Measurements from ENCODE around the gene CCDC92. TPM values are rescaled to one million over a fixed set of nuclear protein-coding genes. Genes with fewer than 3 reads are reported as not detected.

The CCDC92 gene
- polyA plus RNA-seq, 4 donors, result 21.1 to 33.5 (median 29.2) TPM

DNA sequence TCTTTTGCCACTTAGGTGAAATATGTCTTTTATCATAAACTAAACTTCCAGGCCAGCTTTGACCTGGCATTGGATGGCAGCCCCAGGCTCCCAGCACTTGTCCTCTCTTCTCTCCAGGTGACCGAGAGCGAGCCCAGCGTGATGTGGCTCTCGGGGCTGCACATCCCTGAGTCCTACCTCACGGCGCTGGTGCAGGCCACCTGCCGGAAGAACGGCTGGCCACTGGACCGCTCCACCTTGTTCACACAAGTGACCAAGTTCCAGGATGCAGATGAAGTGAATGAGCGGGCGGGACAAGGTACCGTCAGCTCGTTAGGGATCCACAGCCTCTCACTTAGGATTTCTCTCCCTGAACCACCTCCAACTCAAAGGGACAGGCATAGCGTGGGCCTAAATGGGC lies 39.4 kb downstream of the CCDC92 start:
- no peak overlapping the region for H3K27ac ChIP-seq (ENCODE audit: low read depth in 1 of 3, low read length in 2 of 3)
- no peak overlapping the region for H3K4me3 ChIP-seq (ENCODE audit: low read depth in 1 of 3, low read length in 3 of 3)
- DNase-seq (no peak), FAIRE-seq (no peak)
- H3K36me3 ChIP-seq (ENCODE audit: control insufficient read depth in 3 of 3, insufficient read depth in 2 of 3, low read depth in 1 of 3, low read length in 3 of 3), result peaks cover 0 to 28% (median 0%) of the 10 kb centered on the region in 3 donors
- WGBS, 3 donors, result 89 to 90% (median 90%) methylated on average over 14 of the region's 14 CpGs
- no peaks in the 10 kb centered on the region for H3K4me1 ChIP-seq (ENCODE audit: control insufficient read depth in 3 of 3, insufficient read depth in 2 of 3, low read depth in 1 of 3, low read length in 2 of 3)
- H3K9me3 ChIP-seq (ENCODE audit: control insufficient read depth in 2 of 2, insufficient read depth in 1 of 2, low read depth in 1 of 2, low read length in 1 of 2), result no peaks in the 10 kb centered on the region
- H3K27me3 ChIP-seq (ENCODE audit: control insufficient read depth in 3 of 3, insufficient read depth in 3 of 3, low read length in 3 of 3), result no peaks in the 10 kb centered on the region

DNA sequence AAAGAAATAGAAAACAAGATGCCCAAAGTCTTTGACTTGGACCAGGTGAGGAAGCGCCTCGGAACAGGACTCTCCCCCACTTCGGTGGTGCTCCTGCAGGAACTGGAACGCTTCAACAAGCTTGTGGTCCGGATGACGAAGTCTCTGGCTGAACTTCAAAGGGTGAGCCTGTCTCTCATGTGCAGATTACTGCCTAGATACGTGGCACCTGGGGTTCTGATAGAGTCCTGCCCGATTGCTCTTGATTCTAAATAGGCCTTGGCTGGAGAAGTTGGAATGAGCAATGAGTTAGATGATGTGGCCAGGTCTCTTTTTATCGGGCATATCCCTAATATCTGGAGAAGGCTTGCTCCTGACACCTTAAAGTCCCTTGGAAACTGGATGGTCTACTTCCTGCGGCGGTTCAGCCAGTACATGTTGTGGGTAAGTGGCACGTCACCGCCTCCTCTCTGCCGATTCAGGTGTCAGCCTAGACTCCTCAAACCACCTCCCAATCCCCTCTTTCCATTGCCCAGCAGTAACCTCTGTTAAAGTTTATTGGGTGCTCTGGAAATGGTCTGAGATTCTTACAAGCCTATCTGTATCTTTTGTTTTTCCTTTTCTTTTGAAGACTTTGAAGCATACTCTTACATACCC lies 40.8 kb downstream of the CCDC92 start:
- WGBS, 3 donors, result 69 to 85% (median 76%) methylated on average over 14 of the region's 14 CpGs
- H3K4me1 ChIP-seq (ENCODE audit: control insufficient read depth in 3 of 3, insufficient read depth in 2 of 3, low read depth in 1 of 3, low read length in 2 of 3), result no peaks in the 10 kb centered on the region
- H3K27ac ChIP-seq (ENCODE audit: low read depth in 1 of 3, low read length in 2 of 3), result no peak overlapping the region
- peaks cover 0 to 19% (median 0%) of the 10 kb centered on the region in 3 donors for H3K36me3 ChIP-seq (ENCODE audit: control insufficient read depth in 3 of 3, insufficient read depth in 2 of 3, low read depth in 1 of 3, low read length in 3 of 3)
- H3K9me3 ChIP-seq (ENCODE audit: control insufficient read depth in 2 of 2, insufficient read depth in 1 of 2, low read depth in 1 of 2, low read length in 1 of 2), result no peaks in the 10 kb centered on the region
- H3K4me3 ChIP-seq (ENCODE audit: low read depth in 1 of 3, low read length in 3 of 3), result no peak overlapping the region
- DNase-seq (no peak), FAIRE-seq (no peak)
- H3K27me3 ChIP-seq (ENCODE audit: control insufficient read depth in 3 of 3, insufficient read depth in 3 of 3, low read length in 3 of 3), result no peaks in the 10 kb centered on the region

DNA sequence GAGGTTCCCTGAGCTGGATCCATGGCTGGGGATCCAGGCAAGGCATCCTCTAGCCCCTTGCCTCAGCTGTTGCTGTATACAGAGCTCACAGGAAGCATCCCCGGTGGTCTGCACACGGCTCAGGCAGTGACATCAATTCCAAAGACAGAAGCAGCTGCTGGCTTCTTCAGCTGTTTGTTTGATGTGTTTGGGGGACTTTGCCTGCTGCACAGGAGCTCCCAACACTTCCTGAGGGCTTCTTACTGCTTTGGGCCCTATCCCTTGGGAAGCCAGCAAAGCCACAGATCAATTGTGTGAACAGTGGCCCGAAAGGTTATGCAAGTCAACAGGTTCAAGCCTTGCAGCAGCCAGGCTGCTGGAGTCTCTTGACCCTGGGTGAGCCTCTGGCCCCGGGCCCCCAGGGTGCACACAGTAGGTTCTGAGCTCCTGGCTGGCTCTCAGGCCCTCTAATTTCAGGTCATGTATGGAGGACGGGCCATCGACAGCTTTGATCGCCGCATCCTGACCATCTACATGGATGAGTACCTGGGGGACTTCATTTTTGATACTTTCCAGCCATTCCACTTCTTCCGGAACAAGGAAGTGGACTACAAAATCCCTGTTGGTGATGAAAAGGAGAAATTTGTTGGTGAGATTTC lies 42.6 kb downstream of the CCDC92 start:
- peaks cover 0 to 3% (median 0%) of the 10 kb centered on the region in 3 donors for H3K36me3 ChIP-seq (ENCODE audit: control insufficient read depth in 3 of 3, insufficient read depth in 2 of 3, low read depth in 1 of 3, low read length in 3 of 3)
- H3K4me3 ChIP-seq (ENCODE audit: low read depth in 1 of 3, low read length in 3 of 3), result no peak overlapping the region
- no peaks in the 10 kb centered on the region for H3K9me3 ChIP-seq (ENCODE audit: control insufficient read depth in 2 of 2, insufficient read depth in 1 of 2, low read depth in 1 of 2, low read length in 1 of 2)
- 84 to 90% (median 86%) methylated on average over 9 of the region's 9 CpGs for WGBS, 3 donors
- DNase-seq, result no peak
- H3K27me3 ChIP-seq (ENCODE audit: control insufficient read depth in 3 of 3, insufficient read depth in 3 of 3, low read length in 3 of 3), result no peaks in the 10 kb centered on the region
- H3K4me1 ChIP-seq (ENCODE audit: control insufficient read depth in 3 of 3, insufficient read depth in 2 of 3, low read depth in 1 of 3, low read length in 2 of 3), result no peaks in the 10 kb centered on the region
- H3K27ac ChIP-seq (ENCODE audit: low read depth in 1 of 3, low read length in 2 of 3), result no peak overlapping the region
- FAIRE-seq, result no peak

DNA sequence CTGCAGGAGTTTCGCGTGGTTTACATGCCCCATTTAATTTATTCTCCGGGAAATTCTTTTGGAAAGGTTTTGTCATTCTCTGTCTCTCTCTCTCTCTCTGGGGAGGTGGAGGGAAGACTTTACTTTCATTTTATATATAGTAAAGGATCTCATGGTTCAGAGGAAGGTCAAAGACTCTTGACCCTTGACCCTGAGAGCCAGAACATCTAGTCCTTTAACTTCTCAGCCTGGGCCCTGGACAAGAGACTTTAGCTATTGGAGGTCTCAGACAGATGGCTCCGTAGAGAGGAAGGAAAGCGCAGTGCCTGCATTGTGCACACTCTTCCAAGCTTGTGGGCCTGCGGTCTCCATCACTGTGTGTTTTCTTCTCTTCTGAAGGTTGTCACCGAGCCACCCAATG lies 43.7 kb downstream of the CCDC92 start:
- 81 to 88% (median 86%) methylated on average over 7 of the region's 7 CpGs for WGBS, 3 donors

DNA sequence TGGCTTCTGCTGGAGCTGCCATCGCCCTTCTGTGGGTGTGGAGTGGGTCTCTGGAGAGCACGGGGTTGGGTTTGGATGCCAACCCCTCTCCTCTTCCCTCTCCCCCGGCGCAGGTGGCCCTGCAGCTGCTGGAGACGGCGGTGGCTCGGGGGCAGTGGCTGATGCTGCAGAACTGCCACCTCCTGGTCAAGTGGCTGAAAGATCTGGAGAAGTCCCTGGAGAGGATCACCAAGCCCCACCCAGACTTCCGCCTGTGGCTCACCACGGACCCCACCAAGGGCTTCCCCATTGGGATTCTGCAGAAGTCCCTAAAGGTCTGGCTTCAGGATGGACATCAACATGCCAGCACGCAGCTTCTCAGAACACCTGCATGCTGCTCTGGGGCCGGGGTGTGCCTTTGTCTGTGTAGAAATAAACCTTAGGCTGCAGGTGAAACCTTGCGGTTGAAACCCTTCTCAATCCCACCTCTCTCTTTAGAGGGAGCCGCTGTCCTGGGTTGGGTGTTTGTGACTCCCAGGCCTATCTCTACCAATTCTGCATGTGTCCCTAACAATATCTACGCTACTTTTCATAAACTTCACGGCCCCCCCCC lies 44.3 kb downstream of the CCDC92 start:
- Histone ChIP-seq H3K36me3 (ENCODE audit: control insufficient read depth in 3 of 3, insufficient read depth in 2 of 3, low read depth in 1 of 3, low read length in 3 of 3) (no peaks in the 10 kb centered on the region), H3K27ac (ENCODE audit: low read depth in 1 of 3, low read length in 2 of 3) (no peak overlapping the region), H3K27me3 (ENCODE audit: control insufficient read depth in 3 of 3, insufficient read depth in 3 of 3, low read length in 3 of 3) (no peaks in the 10 kb centered on the region), H3K4me3 (ENCODE audit: low read depth in 1 of 3, low read length in 3 of 3) (no peak overlapping the region), H3K4me1 (ENCODE audit: control insufficient read depth in 3 of 3, insufficient read depth in 2 of 3, low read depth in 1 of 3, low read length in 2 of 3) (no peaks in the 10 kb centered on the region), H3K9me3 (ENCODE audit: control insufficient read depth in 2 of 2, insufficient read depth in 1 of 2, low read depth in 1 of 2, low read length in 1 of 2) (no peaks in the 10 kb centered on the region)
- WGBS, 3 donors, result 78 to 83% (median 80%) methylated on average over 13 to 15 of the region's 15 CpGs
- FAIRE-seq, result no peak
- no peak for DNase-seq

More for the DNA sequence above, 43.7 kb downstream of the CCDC92 start:
- DNase-seq, result no peak
- no peak for FAIRE-seq
- Histone ChIP-seq H3K4me3 (ENCODE audit: low read depth in 1 of 3, low read length in 3 of 3) (no peak overlapping the region), H3K36me3 (ENCODE audit: control insufficient read depth in 3 of 3, insufficient read depth in 2 of 3, low read depth in 1 of 3, low read length in 3 of 3) (no peaks in the 10 kb centered on the region), H3K27ac (ENCODE audit: low read depth in 1 of 3, low read length in 2 of 3) (no peak overlapping the region), H3K9me3 (ENCODE audit: control insufficient read depth in 2 of 2, insufficient read depth in 1 of 2, low read depth in 1 of 2, low read length in 1 of 2) (no peaks in the 10 kb centered on the region), H3K4me1 (ENCODE audit: control insufficient read depth in 3 of 3, insufficient read depth in 2 of 3, low read depth in 1 of 3, low read length in 2 of 3) (no peaks in the 10 kb centered on the region), H3K27me3 (ENCODE audit: control insufficient read depth in 3 of 3, insufficient read depth in 3 of 3, low read length in 3 of 3) (no peaks in the 10 kb centered on the region)

DNA sequence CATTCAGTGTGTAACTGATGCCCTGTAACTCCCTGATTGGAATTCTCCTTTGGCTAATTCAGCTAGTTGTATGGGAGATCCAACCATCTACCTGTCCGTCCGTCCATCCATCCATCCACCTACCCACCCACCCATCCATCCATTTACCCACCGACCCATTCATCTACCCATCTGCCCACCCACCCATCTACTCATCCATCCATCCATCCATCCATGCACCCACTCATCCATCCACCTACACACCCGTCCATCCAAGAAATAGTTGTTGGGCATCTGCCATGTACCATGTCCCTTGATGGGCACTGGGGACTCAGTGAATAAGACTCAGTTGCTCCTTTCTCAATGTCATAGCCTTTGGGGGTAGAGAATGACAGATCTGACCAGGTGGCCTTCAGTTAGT lies 48.1 kb downstream of the CCDC92 start:
- 94 to 97% (median 95%) methylated on average over 4 of the region's 4 CpGs for WGBS, 3 donors
- DNase-seq (no peak), FAIRE-seq (no peak)
- H3K36me3 ChIP-seq (ENCODE audit: control insufficient read depth in 3 of 3, insufficient read depth in 2 of 3, low read depth in 1 of 3, low read length in 3 of 3), result no peaks in the 10 kb centered on the region
- H3K27me3 ChIP-seq (ENCODE audit: control insufficient read depth in 3 of 3, insufficient read depth in 3 of 3, low read length in 3 of 3), result no peaks in the 10 kb centered on the region
- no peak overlapping the region for H3K27ac ChIP-seq (ENCODE audit: low read depth in 1 of 3, low read length in 2 of 3)
- H3K9me3 ChIP-seq (ENCODE audit: control insufficient read depth in 2 of 2, insufficient read depth in 1 of 2, low read depth in 1 of 2, low read length in 1 of 2), result no peaks in the 10 kb centered on the region
- no peak overlapping the region for H3K4me3 ChIP-seq (ENCODE audit: low read depth in 1 of 3, low read length in 3 of 3)
- H3K4me1 ChIP-seq (ENCODE audit: control insufficient read depth in 3 of 3, insufficient read depth in 2 of 3, low read depth in 1 of 3, low read length in 2 of 3), result no peaks in the 10 kb centered on the region

DNA sequence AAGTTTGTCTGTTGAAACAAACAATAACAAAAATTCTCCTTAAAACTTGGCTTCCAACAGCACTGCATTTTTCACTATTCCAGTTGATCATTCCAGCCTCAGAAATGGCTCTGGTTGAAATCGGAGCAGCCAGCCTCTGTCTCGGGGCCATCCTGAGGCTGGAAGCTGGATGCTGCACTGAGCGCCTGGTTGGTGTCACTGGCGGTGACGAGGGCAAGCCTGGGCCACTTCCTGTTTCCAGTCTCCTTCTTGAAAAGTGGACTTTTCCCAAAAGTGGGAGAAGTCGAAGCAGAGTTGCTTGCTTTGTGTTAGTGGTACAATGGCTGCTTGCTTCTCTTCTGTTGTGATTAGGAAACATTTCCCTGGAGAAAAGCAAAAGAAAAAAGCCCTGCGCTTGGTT lies 48.7 kb downstream of the CCDC92 start:
- no peak for FAIRE-seq
- Histone ChIP-seq H3K27me3 (ENCODE audit: control insufficient read depth in 3 of 3, insufficient read depth in 3 of 3, low read length in 3 of 3) (no peaks in the 10 kb centered on the region), H3K4me1 (ENCODE audit: control insufficient read depth in 3 of 3, insufficient read depth in 2 of 3, low read depth in 1 of 3, low read length in 2 of 3) (no peaks in the 10 kb centered on the region), H3K36me3 (ENCODE audit: control insufficient read depth in 3 of 3, insufficient read depth in 2 of 3, low read depth in 1 of 3, low read length in 3 of 3) (no peaks in the 10 kb centered on the region), H3K4me3 (ENCODE audit: low read depth in 1 of 3, low read length in 3 of 3) (no peak overlapping the region), H3K27ac (ENCODE audit: low read depth in 1 of 3, low read length in 2 of 3) (no peak overlapping the region), H3K9me3 (ENCODE audit: control insufficient read depth in 2 of 2, insufficient read depth in 1 of 2, low read depth in 1 of 2, low read length in 1 of 2) (no peaks in the 10 kb centered on the region)
- WGBS, 3 donors, result 67 to 86% (median 77%) methylated on average over 7 of the region's 7 CpGs
- no peak for DNase-seq

DNA sequence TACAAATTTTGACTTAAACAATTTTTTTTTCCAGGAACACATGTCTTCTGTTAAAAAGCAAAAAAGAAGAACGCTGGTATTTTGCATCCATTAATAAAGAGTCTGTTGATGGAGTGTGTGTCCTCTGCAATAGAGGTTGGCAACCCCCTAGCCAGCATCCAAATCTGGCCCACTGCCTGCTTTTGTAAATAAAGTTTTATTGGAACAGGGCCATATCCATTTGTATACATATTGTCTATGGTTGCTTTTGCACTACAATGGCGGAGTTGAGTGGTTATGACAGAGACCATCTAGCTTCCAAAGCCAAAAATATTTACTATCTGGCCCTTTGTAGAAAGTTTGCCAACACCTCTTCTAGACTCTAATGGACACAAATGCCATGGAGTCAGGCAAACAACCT lies 49.6 kb downstream of the CCDC92 start:
- no peak for FAIRE-seq
- no peaks in the 10 kb centered on the region for H3K27me3 ChIP-seq (ENCODE audit: control insufficient read depth in 3 of 3, insufficient read depth in 3 of 3, low read length in 3 of 3)
- no peak for DNase-seq
- H3K27ac ChIP-seq (ENCODE audit: low read depth in 1 of 3, low read length in 2 of 3), result no peak overlapping the region
- no peaks in the 10 kb centered on the region for H3K9me3 ChIP-seq (ENCODE audit: control insufficient read depth in 2 of 2, insufficient read depth in 1 of 2, low read depth in 1 of 2, low read length in 1 of 2)
- no peaks in the 10 kb centered on the region for H3K36me3 ChIP-seq (ENCODE audit: control insufficient read depth in 3 of 3, insufficient read depth in 2 of 3, low read depth in 1 of 3, low read length in 3 of 3)
- H3K4me1 ChIP-seq (ENCODE audit: control insufficient read depth in 3 of 3, insufficient read depth in 2 of 3, low read depth in 1 of 3, low read length in 2 of 3), result no peaks in the 10 kb centered on the region
- 86 to 93% (median 90%) methylated on average over 2 of the region's 2 CpGs for WGBS, 3 donors
- no peak overlapping the region for H3K4me3 ChIP-seq (ENCODE audit: low read depth in 1 of 3, low read length in 3 of 3)
